ENCODE results near the gene TBP. TPM values are rescaled to one million over a fixed set of nuclear protein-coding genes. Genes with fewer than 3 reads are reported as not detected.
A peak's percentile ranks its signal among the peaks of the same experiment; 100 is the strongest.

Gene TBP
- total and polyA plus RNA-seq, 2 of the 13 experiments (the other 11 are each of a cell fraction or from before 2014, with no cell fraction given) = 21.7 to 28.1 TPM

- TF ChIP-seq ZBTB49 (CRISPR knock-in tag; IDR thresholded peaks at IDR 0.05; ENCODE audit: borderline replicate concordance) = no peak
- TF ChIP-seq HNRNPL (IDR thresholded peaks at IDR 0.05; ENCODE audit: low read depth, low read length) = no peak
- TF ChIP-seq PCBP1 (IDR thresholded peaks at IDR 0.05; ENCODE audit: borderline replicate concordance, low read depth, low read length) = no peak
- no peak for TF ChIP-seq ZNF318 (CRISPR knock-in tag; IDR thresholded peaks at IDR 0.05)
- TF ChIP-seq TEAD3 (CRISPR knock-in tag; optimal IDR thresholded peaks at IDR 0.05; ENCODE audit: borderline replicate concordance) = peak; percentile 24
- no peak for TF ChIP-seq RFXANK (CRISPR knock-in tag; IDR thresholded peaks at IDR 0.05)
- no peak for TF ChIP-seq ZIK1 (CRISPR knock-in tag; IDR thresholded peaks at IDR 0.05; ENCODE audit: borderline replicate concordance, low read depth)
- peak; percentile 32; the same call in 1 of the 2 replicates for TF ChIP-seq TSC22D2 (CRISPR knock-in tag; IDR thresholded peaks at IDR 0.05; ENCODE audit: borderline replicate concordance)
- no peak for TF ChIP-seq SRF (IDR thresholded peaks at IDR 0.05; ENCODE audit: low read depth, low read length)
- TF ChIP-seq GABPB1 (CRISPR knock-in tag; IDR thresholded peaks at IDR 0.05) = no peak
- no peak for TF ChIP-seq CENPT (CRISPR knock-in tag; IDR thresholded peaks at IDR 0.05; ENCODE audit: low read depth)
- no peak for TF ChIP-seq ZNF816 (CRISPR knock-in tag; IDR thresholded peaks at IDR 0.05; ENCODE audit: borderline replicate concordance)
- no peak for TF ChIP-seq ZNF225 (CRISPR knock-in tag; IDR thresholded peaks at IDR 0.05)
- TF ChIP-seq ZFX (CRISPR knock-in tag; IDR thresholded peaks at IDR 0.05; ENCODE audit: low read depth) = no peak
- TF ChIP-seq ARID5B (CRISPR knock-in tag; IDR thresholded peaks at IDR 0.05) = 0 out of 2 replicates have a peak, but pooled peaks have one; percentile 20
Measured at GRCh38 chr6:170529839-170530469, 24.2 kb upstream of the TBP start (continued).

Data from HepG2 (cell line).